HepG2 (cell line): ENCODE results near the gene DEPDC5. TPM values are rescaled to one million over a fixed set of nuclear protein-coding genes. Genes with fewer than 3 reads are reported as not detected.

Experiments used
- ATAC-seq: fragments of 200-7000 bp; cut with Tn5 transposase; 3 replicates; pipeline ENCODE4 v1.9.1; 2020; ENCODE audit warnings: mild to moderate bottlenecking, moderate library complexity
- BruUV-seq: library from RNA; stranded (reverse); fragments of 400-500 nt; replicated peaks from 2 replicates; lab custom pipeline; 2021; lab: Mats Ljungman, UMichigan
- CTCF ChIA-PET: fragments of 300-600 bp; formaldehyde crosslinking; extraction: SDS; loops from one replicate; lab custom pipeline; 2021; ENCODE audit warnings: low total read pairs, inconsistent platforms, low intra/inter-chr PET ratio; lab: Yijun Ruan, JAX
- POLR2A ChIA-PET: fragments of 350-600 bp; sonication (Branson Sonifier 250); formaldehyde crosslinking; loops from one replicate; lab custom pipeline; 2020; ENCODE audit warnings: antibody characterized with exemption, inconsistent platforms; lab: Yijun Ruan, JAX
- DNase-seq: peaks from one replicate; pipeline ENCODE4 v3.0.0-alpha.2; 2015; ENCODE audit warnings: low spot score
- FAIRE-seq: peaks from 3 replicates; lab custom pipeline; 2011; peaks lifted over from hg19 to GRCh38; lab: Jason Lieb, UNC
- H2AFZ ChIP-seq: one replicate; pipeline ENCODE4 v1.6.1; 2011; ENCODE audit warnings: low read length, inconsistent platforms
- H3K27ac ChIP-seq: fragments of 300-600 bp; 3 replicates; pipeline ENCODE4 v1.8.0; 2011; ENCODE audit warnings: mixed run types, mild to moderate bottlenecking, mixed read lengths, low read length, inconsistent platforms; ENCODE audit not compliant: insufficient read depth; ENCODE audit errors: extremely low read length
- H3K27me3 ChIP-seq, 2 experiments: fragments of 200-600 bp in 1 of 2; 2 replicates in 1 of 2; 3 replicates in 1 of 2; pipeline versions ENCODE4 v1.6.0 to v1.8.0; 2011; ENCODE audit warnings: low read length in 2 of 2, mild to moderate bottlenecking in 2 of 2, moderate library complexity in 2 of 2, inconsistent platforms in 1 of 2; ENCODE audit not compliant: insufficient read depth in 2 of 2, control insufficient read depth in 1 of 2
- H3K36me3 ChIP-seq, 2 experiments: fragments of 200-600 bp in 1 of 2; replicated peaks in 1 of 2; 2 replicates in 1 of 2; 3 replicates in 1 of 2; pipeline versions ENCODE4 v1.5.1 to v1.8.0; 2011; ENCODE audit warnings: low read length in 2 of 2, inconsistent platforms in 1 of 2; ENCODE audit not compliant: insufficient read depth in 2 of 2, control insufficient read depth in 1 of 2
- H3K4me1 ChIP-seq: 2 replicates; pipeline ENCODE4 v1.5.1; 2012; ENCODE audit warnings: low read length, inconsistent platforms; ENCODE audit not compliant: insufficient read depth
- H3K4me2 ChIP-seq: 2 replicates; pipeline ENCODE4 v1.6.0; 2011; ENCODE audit warnings: low read depth, low read length, inconsistent platforms
- H3K4me3 ChIP-seq, 3 experiments: fragments of 200-600 bp in 1 of 3; sonication (generic), shearing (Covaris generic) in 1 of 3; replicated peaks in 1 of 3; 2 replicates each; pipeline ENCODE4 v1.5.1; 2011 to 2016; ENCODE audit warnings: low read length in 3 of 3, inconsistent platforms in 2 of 3, low read depth in 2 of 3, mild to moderate bottlenecking in 2 of 3, control low read depth in 1 of 3, mixed read lengths in 1 of 3; ENCODE audit not compliant: insufficient read depth in 1 of 3
- H3K79me2 ChIP-seq: one replicate; pipeline ENCODE4 v1.6.1; 2011; ENCODE audit warnings: low read length, inconsistent platforms; ENCODE audit not compliant: insufficient read depth
- H3K9ac ChIP-seq: 2 replicates; pipeline ENCODE4 v1.6.0; 2011; ENCODE audit warnings: mild to moderate bottlenecking, low read depth, low read length, inconsistent platforms; ENCODE audit not compliant: insufficient read depth
- H3K9me3 ChIP-seq: 2 replicates; pipeline ENCODE4 v1.5.1; 2012; ENCODE audit warnings: mild to moderate bottlenecking, low read length
- H4K20me1 ChIP-seq: 2 replicates; pipeline ENCODE4 v1.6.0; 2011; ENCODE audit warnings: inconsistent platforms, mild to moderate bottlenecking, low read length, moderate library complexity; ENCODE audit not compliant: insufficient read depth
- CCDC6 ChIP-seq: sonication (generic); formaldehyde crosslinking; IDR thresholded peaks from 2 replicates; pipeline ENCODE4 v1.8.1; 2022; ENCODE audit warnings: mild to moderate bottlenecking, missing genetic modification reagents, moderate library complexity
- DR1 ChIP-seq: sonication (generic); formaldehyde crosslinking; IDR thresholded peaks from 2 replicates; pipeline ENCODE4 v1.8.0; 2021; ENCODE audit warnings: mild to moderate bottlenecking, missing genetic modification reagents, inconsistent platforms
- MTA1 ChIP-seq: sonication (generic); formaldehyde crosslinking; IDR thresholded peaks from 2 replicates; pipeline ENCODE4 v1.4.0; 2020; ENCODE audit warnings: missing genetic modification reagents, mild to moderate bottlenecking, borderline replicate concordance
- ZNF382 ChIP-seq: sonication (generic); formaldehyde crosslinking; IDR thresholded peaks from 2 replicates; pipeline ENCODE4 v1.5.0; 2020; ENCODE audit warnings: missing genetic modification reagents, mild to moderate bottlenecking, borderline replicate concordance
- ZNF530 ChIP-seq: sonication (generic); formaldehyde crosslinking; IDR thresholded peaks from 2 replicates; pipeline ENCODE4 v1.5.0; 2020; ENCODE audit warnings: low read depth, mild to moderate bottlenecking, missing genetic modification reagents
- ZNF598 ChIP-seq: sonication (generic); formaldehyde crosslinking; IDR thresholded peaks from 2 replicates; pipeline ENCODE4 v1.5.1; 2020; ENCODE audit warnings: mild to moderate bottlenecking, missing genetic modification reagents, borderline replicate concordance
- ZNF607 ChIP-seq: sonication (generic); formaldehyde crosslinking; IDR thresholded peaks from 2 replicates; pipeline ENCODE4 v1.5.1; 2020; ENCODE audit warnings: missing genetic modification reagents, mild to moderate bottlenecking, borderline replicate concordance
- WGBS: methylation state at CpG from one replicate; pipeline ENCODE4 v1.1.6; 2017; ENCODE audit warnings: low lambda C conversion rate; 5-methylcytosine and 5-hydroxymethylcytosine counted together
- in situ Hi-C: cut with HindIII; loops from 2 replicates; pipeline ENCODE4 v1.10.0; 2017; ENCODE audit warnings: low pct_unique_long_range_greater_than_20kb; ENCODE audit not compliant: extremely low pct_ligation_motif_present
- intact Hi-C: fragments of 100-400 bp; cut with micrococcal nuclease; formaldehyde crosslinking; loops from one replicate; pipeline ENCODE4 v1.10.0; 2022; ENCODE audit not compliant: unreplicated experiment
- polyA plus RNA-seq, 8 experiments: library from polyadenylated mRNA; depleted of rRNA in 3 of 8; stranded (reverse) in 7 of 8; unstranded in 1 of 8; fragments of >200 nt; fragmentation: Illumina TruSeq in 4 of 8; extraction: Trizol in 4 of 8; gene quantifications; 2 replicates each; pipeline versions ENCODE4 v1.2.1 to v1.2.3, GENCODE V29; 2011 to 2016; ENCODE audit warnings: low read depth in 4 of 8, missing spikeins in 1 of 8, mixed read lengths in 1 of 8; ENCODE audit not compliant: insufficient read depth in 1 of 8
- total RNA-seq, 5 experiments: library from RNA; depleted of rRNA; stranded (reverse); fragments of >200 nt; fragmentation: Illumina TruSeq; extraction: Trizol; gene quantifications; 2 replicates each; pipeline ENCODE4 v1.2.3, GENCODE V29; 2016; ENCODE audit warnings: low read depth in 1 of 5
- TF ChIP-seq, protein P1 (sequence below): sonication (generic); formaldehyde crosslinking; IDR thresholded peaks from 2 replicates; pipeline ENCODE4 v1.5.0; 2020; ENCODE audit warnings: mild to moderate bottlenecking, missing genetic modification reagents

Gene DEPDC5
- total and polyA plus RNA-seq, 2 of the 13 experiments (the other 11 are each of a cell fraction or from before 2014, with no cell fraction given) = 9.8 to 12.4 TPM

DNA sequence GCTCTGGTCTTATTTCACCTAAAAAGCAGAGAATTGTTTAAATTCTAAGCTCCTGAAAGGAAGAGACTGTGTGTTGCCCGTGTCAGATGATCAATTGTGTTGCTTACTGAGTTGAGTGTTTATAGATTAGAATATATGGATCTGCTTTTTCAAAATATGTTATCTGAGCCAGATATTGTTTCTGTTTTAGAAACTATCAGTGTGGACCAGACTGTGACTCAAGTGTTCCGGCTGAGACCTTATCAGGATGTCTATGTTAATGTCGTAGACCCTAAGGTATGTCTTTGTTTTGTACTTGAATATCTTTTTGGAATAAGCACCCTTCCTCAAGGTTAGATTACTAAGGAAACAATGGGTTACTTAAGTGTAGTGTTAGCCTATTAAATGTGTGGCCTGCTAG lies 11.0 kb downstream of the DEPDC5 start:
- H3K9ac ChIP-seq = no peak overlapping the region
- H3K4me2 ChIP-seq = no peak overlapping the region
- H3K4me3 ChIP-seq = no peak overlapping the region
- DNase-seq = no peak
- H2AFZ ChIP-seq = no peak overlapping the region
- intact Hi-C loops = no loop called here
- H3K79me2 ChIP-seq = no peaks in the 10 kb centered on the region
- H3K27ac ChIP-seq = no peak overlapping the region
- CTCF ChIA-PET = no interaction called here
- no peak for FAIRE-seq
- POLR2A ChIA-PET = no interaction called here
- no peak for ATAC-seq
- H3K27me3 ChIP-seq = no peaks in the 10 kb centered on the region
- no peaks in the 10 kb centered on the region for H3K9me3 ChIP-seq
- no peaks in the 10 kb centered on the region for H3K4me1 ChIP-seq
- 98% methylated on average over 3 of the region's 3 CpGs for WGBS
- BruUV-seq = no TSS peak
- H4K20me1 ChIP-seq = no peaks in the 10 kb centered on the region
- no peak for TF ChIP-seq ZNF598
- TF ChIP-seq, protein P1, sequence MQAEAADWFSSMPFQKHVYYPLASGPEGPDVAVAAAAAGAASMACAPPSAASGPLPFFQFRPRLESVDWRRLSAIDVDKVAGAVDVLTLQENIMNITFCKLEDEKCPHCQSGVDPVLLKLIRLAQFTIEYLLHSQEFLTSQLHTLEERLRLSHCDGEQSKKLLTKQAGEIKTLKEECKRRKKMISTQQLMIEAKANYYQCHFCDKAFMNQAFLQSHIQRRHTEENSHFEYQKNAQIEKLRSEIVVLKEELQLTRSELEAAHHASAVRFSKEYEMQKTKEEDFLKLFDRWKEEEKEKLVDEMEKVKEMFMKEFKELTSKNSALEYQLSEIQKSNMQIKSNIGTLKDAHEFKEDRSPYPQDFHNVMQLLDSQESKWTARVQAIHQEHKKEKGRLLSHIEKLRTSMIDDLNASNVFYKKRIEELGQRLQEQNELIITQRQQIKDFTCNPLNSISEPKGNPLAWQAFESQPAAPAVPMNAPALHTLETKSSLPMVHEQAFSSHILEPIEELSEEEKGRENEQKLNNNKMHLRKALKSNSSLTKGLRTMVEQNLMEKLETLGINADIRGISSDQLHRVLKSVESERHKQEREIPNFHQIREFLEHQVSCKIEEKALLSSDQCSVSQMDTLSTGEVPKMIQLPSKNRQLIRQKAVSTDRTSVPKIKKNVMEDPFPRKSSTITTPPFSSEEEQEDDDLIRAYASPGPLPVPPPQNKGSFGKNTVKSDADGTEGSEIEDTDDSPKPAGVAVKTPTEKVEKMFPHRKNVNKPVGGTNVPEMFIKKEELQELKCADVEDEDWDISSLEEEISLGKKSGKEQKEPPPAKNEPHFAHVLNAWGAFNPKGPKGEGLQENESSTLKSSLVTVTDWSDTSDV (CRISPR knock-in tag) = no peak
- TF ChIP-seq ZNF607 (CRISPR knock-in tag) = no peak
- no peak for TF ChIP-seq CCDC6
- TF ChIP-seq ZNF382 (CRISPR knock-in tag) = no peak
- TF ChIP-seq DR1 (CRISPR knock-in tag) = no peak
- TF ChIP-seq MTA1 (CRISPR knock-in tag) = no peak
- no peak for TF ChIP-seq ZNF530 (CRISPR knock-in tag)
- in situ Hi-C loops = no loop called here
- peaks cover 1 to 18% of the 10 kb centered on the region in 2 experiments for H3K36me3 ChIP-seq
